IPS-20b (cell line): ENCODE measurements around the gene PFDN2.
A peak's percentile ranks its signal among the peaks of the same experiment; 100 is the strongest.

Source experiments
- H3K27ac ChIP-seq: one replicate; pipeline ENCODE4 v1.5.1; 2013; ENCODE audit warnings: low read length
- H3K27me3 ChIP-seq: 2 replicates; pipeline ENCODE4 v1.6.1; 2013; ENCODE audit warnings: mild to moderate bottlenecking, low read length, inconsistent platforms; ENCODE audit not compliant: insufficient read depth
- H3K36me3 ChIP-seq: 2 replicates; pipeline ENCODE4 v1.6.1; 2013; ENCODE audit warnings: low read depth, mild to moderate bottlenecking, inconsistent platforms, low read length, moderate library complexity; ENCODE audit not compliant: insufficient read depth
- H3K4me1 ChIP-seq: 2 replicates; pipeline ENCODE4 v1.6.1; 2013; ENCODE audit warnings: mild to moderate bottlenecking, control low read depth, inconsistent platforms, low read length, moderate library complexity; ENCODE audit not compliant: insufficient read depth
- H3K4me3 ChIP-seq: 2 replicates; pipeline ENCODE4 v1.5.1; 2013; ENCODE audit warnings: mild to moderate bottlenecking, low read length, inconsistent platforms
- H3K9ac ChIP-seq: 2 replicates; pipeline ENCODE4 v1.6.1; 2013; ENCODE audit warnings: low read depth, mild to moderate bottlenecking, inconsistent platforms, low read length, moderate library complexity
- H3K9me3 ChIP-seq: 2 replicates; pipeline ENCODE4 v1.6.1; 2013; ENCODE audit warnings: mild to moderate bottlenecking, low read depth, low read length, inconsistent platforms; ENCODE audit not compliant: insufficient read depth

The PFDN2 gene

GRCh38 chr1:161115132-161115711 is 2.6 kb downstream of the PFDN2 start:
- Histone ChIP-seq H3K36me3 (peaks cover 10% of the 10 kb centered on the region), H3K9ac (no peak overlapping the region), H3K27me3 (no peaks in the 10 kb centered on the region), H3K4me3 (no peak overlapping the region), H3K4me1 (peaks cover 8% of the 10 kb centered on the region; the same call in 1 of the 2 replicates), H3K27ac (no peak overlapping the region), H3K9me3 (no peaks in the 10 kb centered on the region)

GRCh38 chr1:161114556-161114955 is 3.3 kb downstream of the PFDN2 start:
- H3K36me3 ChIP-seq = peaks cover 5% of the 10 kb centered on the region; the same call in 1 of the 2 replicates
- H3K9ac ChIP-seq = no peak overlapping the region
- no peaks in the 10 kb centered on the region for H3K27me3 ChIP-seq
- H3K4me3 ChIP-seq = no peak overlapping the region
- peaks cover 8% of the 10 kb centered on the region; the same call in 1 of the 2 replicates for H3K4me1 ChIP-seq
- no peak overlapping the region for H3K27ac ChIP-seq
- no peaks in the 10 kb centered on the region for H3K9me3 ChIP-seq

- Histone ChIP-seq H3K27me3 (no peaks in the 10 kb centered on the region), H3K9ac (no peak overlapping the region), H3K4me3 (no peak overlapping the region), H3K27ac (no peak overlapping the region), H3K9me3 (no peaks in the 10 kb centered on the region), H3K4me1 (peaks cover 4% of the 10 kb centered on the region; the same call in 1 of the 2 replicates), H3K36me3 (peaks cover 12% of the 10 kb centered on the region; the same call in 1 of the 2 replicates)
These were observed 3.9 kb downstream of the PFDN2 start for GRCh38 chr1:161113915-161114314.

- no peaks in the 10 kb centered on the region for H3K9me3 ChIP-seq
These were observed 6.3 kb downstream of the PFDN2 start for GRCh38 chr1:161111527-161111926.

GRCh38 chr1:161111117-161111516 is 6.7 kb downstream of the PFDN2 start:
- peaks cover 17% of the 10 kb centered on the region; the same call in 1 of the 2 replicates for H3K36me3 ChIP-seq
- H3K27ac ChIP-seq = no peak overlapping the region
- no peak overlapping the region for H3K9ac ChIP-seq
- no peak overlapping the region for H3K4me3 ChIP-seq
- no peaks in the 10 kb centered on the region for H3K4me1 ChIP-seq
- H3K27me3 ChIP-seq = no peaks in the 10 kb centered on the region
- no peaks in the 10 kb centered on the region for H3K9me3 ChIP-seq

More at GRCh38 chr1:161111527-161111926, 6.3 kb downstream of the PFDN2 start:
- Histone ChIP-seq H3K27me3 (no peaks in the 10 kb centered on the region), H3K4me1 (no peaks in the 10 kb centered on the region), H3K4me3 (no peak overlapping the region), H3K9ac (no peak overlapping the region), H3K36me3 (peaks cover 17% of the 10 kb centered on the region; the same call in 1 of the 2 replicates), H3K27ac (no peak overlapping the region)

- no peaks in the 10 kb centered on the region for H3K4me1 ChIP-seq
- H3K27me3 ChIP-seq = no peaks in the 10 kb centered on the region
- peaks cover 22% of the 10 kb centered on the region; the same call in 1 of the 2 replicates for H3K36me3 ChIP-seq
These were observed 11.4 kb downstream of the PFDN2 start for GRCh38 chr1:161106431-161106830.

GRCh38 chr1:161100556-161100955 is 17.3 kb downstream of the PFDN2 start:
- peaks cover 26% of the 10 kb centered on the region for H3K36me3 ChIP-seq
- H3K4me3 ChIP-seq = no peak overlapping the region
- no peaks in the 10 kb centered on the region for H3K9me3 ChIP-seq
- H3K9ac ChIP-seq = no peak overlapping the region
- no peaks in the 10 kb centered on the region for H3K4me1 ChIP-seq
- no peak overlapping the region for H3K27ac ChIP-seq
- H3K27me3 ChIP-seq = no peaks in the 10 kb centered on the region

More at GRCh38 chr1:161106431-161106830, 11.4 kb downstream of the PFDN2 start:
- H3K27ac ChIP-seq = no peak overlapping the region
- no peak overlapping the region for H3K4me3 ChIP-seq
- no peak overlapping the region for H3K9ac ChIP-seq
- H3K9me3 ChIP-seq = no peaks in the 10 kb centered on the region

- H3K27me3 ChIP-seq = peaks cover 3% of the 10 kb centered on the region; the same call in 1 of the 2 replicates
- H3K9me3 ChIP-seq = no peaks in the 10 kb centered on the region
- H3K27ac ChIP-seq = no peak overlapping the region
- H3K4me1 ChIP-seq = no peaks in the 10 kb centered on the region
- peak overlapping the region; percentile 89 for H3K4me3 ChIP-seq
- H3K9ac ChIP-seq = peak overlapping the region; percentile 83; the same call in 1 of the 2 replicates
- peaks cover 26% of the 10 kb centered on the region for H3K36me3 ChIP-seq
These were observed 18.6 kb downstream of the PFDN2 start for GRCh38 chr1:161099090-161099802.

- Histone ChIP-seq H3K4me1 (no peaks in the 10 kb centered on the region), H3K9me3 (no peaks in the 10 kb centered on the region), H3K27ac (no peak within 1 kb of the TSS), H3K36me3 (peaks cover 26% of the 10 kb centered on the region), H3K27me3 (peaks cover 3% of the 10 kb centered on the region; the same call in 1 of the 2 replicates), H3K4me3 (peak within 1 kb of the TSS; percentile 89), H3K9ac (peak within 1 kb of the TSS; percentile 83)
These were observed 19.4 kb downstream of the PFDN2 start, which contains the start of gene KLHDC9 for GRCh38 chr1:161098210-161099068. TSS of gene KLHDC9 (plus strand) at chr1:161098361. CDS start at chr1:161098536, 175 bp downstream.

- Histone ChIP-seq H3K36me3 (peaks cover 17% of the 10 kb centered on the region), H3K9ac (no peak overlapping the region), H3K4me3 (no peak overlapping the region), H3K27me3 (peaks cover 3% of the 10 kb centered on the region; the same call in 1 of the 2 replicates), H3K27ac (no peak overlapping the region), H3K9me3 (no peaks in the 10 kb centered on the region), H3K4me1 (no peaks in the 10 kb centered on the region)
These were observed 21.3 kb downstream of the PFDN2 start for GRCh38 chr1:161096530-161096929.

DNA sequence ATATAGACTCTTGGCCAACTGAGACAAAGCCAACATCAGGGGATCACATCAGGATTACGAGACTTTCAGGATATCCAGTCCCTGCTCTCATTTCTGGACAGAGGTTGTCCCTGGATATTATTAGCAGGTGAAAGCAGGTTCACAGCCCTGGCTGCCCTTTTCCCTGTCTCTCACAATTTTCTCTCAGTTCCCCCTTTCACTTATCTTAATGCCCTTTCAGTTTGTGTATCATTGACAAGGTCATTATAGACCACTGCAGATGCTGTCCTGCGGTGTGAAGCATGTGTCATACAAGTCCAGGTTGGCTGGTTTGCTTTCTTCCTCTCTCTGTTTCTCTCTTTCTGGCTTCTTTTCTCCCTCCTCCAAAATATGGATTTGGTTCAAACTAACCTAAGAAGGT is 21.8 kb downstream of the PFDN2 start:
- Histone ChIP-seq H3K4me3 (no peak overlapping the region), H3K4me1 (no peaks in the 10 kb centered on the region), H3K27me3 (peaks cover 3% of the 10 kb centered on the region; the same call in 1 of the 2 replicates), H3K36me3 (peaks cover 14% of the 10 kb centered on the region), H3K9ac (no peak overlapping the region), H3K9me3 (no peaks in the 10 kb centered on the region), H3K27ac (no peak overlapping the region)
